KMS-11 (cell line): ENCODE measurements around the gene YRDC.

Source experiments
- H2AFZ ChIP-seq: fragments of 200-600 bp; sonication (generic); 2 replicates; pipeline ENCODE4 v1.6.1; 2016; ENCODE audit warnings: antibody characterized with exemption, mixed run types, low read depth
- H3K27ac ChIP-seq: fragments of 200-600 bp; sonication (generic); 2 replicates; pipeline ENCODE4 v1.6.1; 2016; ENCODE audit warnings: mild to moderate bottlenecking, mixed run types
- H3K27me3 ChIP-seq: fragments of 200-600 bp; sonication (generic); 2 replicates; pipeline ENCODE4 v1.6.1; 2017; ENCODE audit warnings: mild to moderate bottlenecking, low read depth, mixed run types, moderate library complexity; ENCODE audit not compliant: insufficient read depth
- H3K36me3 ChIP-seq: fragments of 200-600 bp; sonication (generic); 2 replicates; pipeline ENCODE4 v1.6.1; 2017; ENCODE audit warnings: mild to moderate bottlenecking, mixed run types; ENCODE audit not compliant: insufficient read depth
- H3K4me1 ChIP-seq: fragments of 200-600 bp; sonication (generic); 2 replicates; pipeline ENCODE4 v1.6.1; 2016; ENCODE audit warnings: mild to moderate bottlenecking, low read depth, mixed run types; ENCODE audit not compliant: poor library complexity, severe bottlenecking
- H3K4me2 ChIP-seq: fragments of 200-600 bp; sonication (generic); 2 replicates; pipeline ENCODE4 v1.7.0; 2016; ENCODE audit warnings: mild to moderate bottlenecking, mixed run types
- H3K4me3 ChIP-seq: fragments of 200-600 bp; sonication (generic); IDR thresholded peaks from 2 replicates; pipeline ENCODE4 v1.6.1; 2017; ENCODE audit warnings: low read depth, low read length, mixed read lengths; ENCODE audit not compliant: insufficient read depth
- H3K79me2 ChIP-seq: fragments of 200-600 bp; sonication (generic); 2 replicates; pipeline ENCODE4 v1.6.1; 2016; ENCODE audit warnings: low read depth, mixed run types; ENCODE audit not compliant: insufficient read depth
- H3K9ac ChIP-seq: fragments of 200-600 bp; sonication (generic); 2 replicates; pipeline ENCODE4 v1.6.1; 2016; ENCODE audit warnings: mild to moderate bottlenecking, mixed run types
- H4K20me1 ChIP-seq: fragments of 200-600 bp; sonication (generic); 2 replicates; pipeline ENCODE4 v1.6.1; 2016; ENCODE audit warnings: mild to moderate bottlenecking, mixed run types; ENCODE audit not compliant: insufficient read depth
- CTCF ChIP-seq: fragments of 200-600 bp; sonication (generic); conservative IDR thresholded peaks from 2 replicates; pipeline ENCODE4 v1.6.1; 2017; ENCODE audit warnings: low read depth, mild to moderate bottlenecking, antibody characterized with exemption, low read length, moderate library complexity, mixed read lengths

Gene YRDC

GRCh38 chr1:37822906-37823815 is 15.2 kb upstream of the YRDC start:
- Histone ChIP-seq H3K79me2 (no peaks in the 10 kb centered on the region), H2AFZ (no peak overlapping the region), H3K27me3 (no peaks in the 10 kb centered on the region), H3K36me3 (peaks cover 3% of the 10 kb centered on the region; the same call in 1 of the 2 replicates), H4K20me1 (no peaks in the 10 kb centered on the region), H3K9ac (no peak overlapping the region), H3K27ac (no peak overlapping the region), H3K4me2 (no peak overlapping the region), H3K4me1 (no peaks in the 10 kb centered on the region), H3K4me3 (no peak overlapping the region)
- TF ChIP-seq CTCF: no peak

GRCh38 chr1:37821481-37821880 is 13.5 kb upstream of the YRDC start:
- H3K4me2 ChIP-seq: no peak overlapping the region
- no peak overlapping the region for H3K9ac ChIP-seq
- H4K20me1 ChIP-seq: no peaks in the 10 kb centered on the region
- no peaks in the 10 kb centered on the region for H3K4me1 ChIP-seq
- H3K27me3 ChIP-seq: no peaks in the 10 kb centered on the region
- no peak overlapping the region for H3K27ac ChIP-seq
- no peak overlapping the region for H3K4me3 ChIP-seq
- H3K36me3 ChIP-seq: peaks cover 3% of the 10 kb centered on the region; the same call in 1 of the 2 replicates
- H3K79me2 ChIP-seq: no peaks in the 10 kb centered on the region
- no peak overlapping the region for H2AFZ ChIP-seq
- no peak for TF ChIP-seq CTCF

GRCh38 chr1:37817481-37817880 is 9.5 kb upstream of the YRDC start:
- Histone ChIP-seq H3K4me2 (no peak overlapping the region), H3K36me3 (0 out of 2 replicates have a peak, but pooled peaks cover 3% of the 10 kb centered on the region), H3K27me3 (no peaks in the 10 kb centered on the region), H3K4me3 (no peak overlapping the region), H2AFZ (no peak overlapping the region), H3K4me1 (no peaks in the 10 kb centered on the region), H3K27ac (no peak overlapping the region), H4K20me1 (no peaks in the 10 kb centered on the region), H3K9ac (no peak overlapping the region), H3K79me2 (no peaks in the 10 kb centered on the region)
- no peak for TF ChIP-seq CTCF

- H3K27ac ChIP-seq: no peak overlapping the region
- H3K4me3 ChIP-seq: no peak overlapping the region
- H3K9ac ChIP-seq: no peak overlapping the region
- no peaks in the 10 kb centered on the region for H3K36me3 ChIP-seq
- H3K4me2 ChIP-seq: no peak overlapping the region
- no peaks in the 10 kb centered on the region for H3K27me3 ChIP-seq
- no peaks in the 10 kb centered on the region for H4K20me1 ChIP-seq
- no peak for TF ChIP-seq CTCF
- peaks cover 26% of the 10 kb centered on the region for H3K4me1 ChIP-seq
- H3K79me2 ChIP-seq: no peaks in the 10 kb centered on the region; the same call in 1 of the 2 replicates
- no peak overlapping the region for H2AFZ ChIP-seq
Measured at GRCh38 chr1:37814252-37814651, 6.2 kb upstream of the YRDC start.
